HG02642 (cell line): ENCODE results near the gene SDR39U1.
"Not testable (repeated sequence)": the region's sequence is repeated elsewhere in the genome, so short reads cannot be mapped to it uniquely, and the experiment has no call there.

Experiments used
- ATAC-seq: cut with Tn5 transposase; IDR thresholded peaks from one replicate; pipeline ENCODE4 v1.9.1; 2021; ENCODE audit warnings: mild to moderate bottlenecking; ENCODE audit not compliant: unreplicated experiment, poor library complexity

The SDR39U1 gene, protein sequence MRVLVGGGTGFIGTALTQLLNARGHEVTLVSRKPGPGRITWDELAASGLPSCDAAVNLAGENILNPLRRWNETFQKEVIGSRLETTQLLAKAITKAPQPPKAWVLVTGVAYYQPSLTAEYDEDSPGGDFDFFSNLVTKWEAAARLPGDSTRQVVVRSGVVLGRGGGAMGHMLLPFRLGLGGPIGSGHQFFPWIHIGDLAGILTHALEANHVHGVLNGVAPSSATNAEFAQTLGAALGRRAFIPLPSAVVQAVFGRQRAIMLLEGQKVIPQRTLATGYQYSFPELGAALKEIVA

GRCh38 chr14:24442240-24443052, at the start of gene SDR39U1:
Gene SDR39U1 (minus strand): TSS chr14:24442776. CDS start chr14:24442769, 7 bp downstream.
- peak; percentile 92 for ATAC-seq

DNA sequence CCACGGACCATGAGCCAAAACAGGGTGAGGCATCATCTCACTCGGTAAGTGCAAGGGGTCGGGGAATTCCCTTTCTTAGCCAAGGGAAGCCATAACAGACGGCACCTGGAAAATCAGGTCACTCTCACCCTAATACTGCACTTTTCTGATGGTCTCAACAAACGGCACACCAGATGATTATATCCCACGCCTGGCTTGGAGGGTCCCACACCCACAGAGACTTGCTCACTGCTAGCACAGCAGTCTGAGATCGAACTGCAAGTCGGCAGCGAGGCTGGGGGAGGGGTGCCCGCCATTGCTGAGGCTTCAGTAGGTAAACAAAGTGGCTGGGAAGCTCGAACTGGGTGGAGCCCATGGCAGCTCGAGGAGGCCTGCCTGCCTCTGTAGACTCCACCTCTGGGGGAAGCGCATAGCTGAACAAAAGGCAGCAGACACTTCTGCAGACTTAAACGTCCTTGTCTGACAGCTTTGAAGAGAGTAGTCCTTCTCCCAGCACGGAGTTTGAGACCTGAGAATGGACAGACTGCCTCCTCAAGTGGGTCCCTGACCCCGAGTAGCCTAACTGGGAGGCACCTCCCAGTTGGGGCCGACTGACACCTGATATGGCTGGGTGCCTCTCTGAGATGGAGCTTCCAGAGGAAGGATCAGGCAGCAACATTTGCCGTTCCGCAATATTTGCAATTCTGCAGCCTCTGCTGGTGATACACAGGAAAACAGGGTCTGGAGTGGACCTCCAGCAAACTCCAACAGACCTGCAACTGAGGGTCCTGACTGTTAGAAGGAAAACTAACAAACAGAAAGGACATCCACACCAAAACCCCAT, 49.2 kb upstream of the SDR39U1 start:
- ATAC-seq, result not testable (repeated sequence)

- no peak for ATAC-seq
These were observed 41.2 kb upstream of the SDR39U1 start for GRCh38 chr14:24483604-24484252.

DNA sequence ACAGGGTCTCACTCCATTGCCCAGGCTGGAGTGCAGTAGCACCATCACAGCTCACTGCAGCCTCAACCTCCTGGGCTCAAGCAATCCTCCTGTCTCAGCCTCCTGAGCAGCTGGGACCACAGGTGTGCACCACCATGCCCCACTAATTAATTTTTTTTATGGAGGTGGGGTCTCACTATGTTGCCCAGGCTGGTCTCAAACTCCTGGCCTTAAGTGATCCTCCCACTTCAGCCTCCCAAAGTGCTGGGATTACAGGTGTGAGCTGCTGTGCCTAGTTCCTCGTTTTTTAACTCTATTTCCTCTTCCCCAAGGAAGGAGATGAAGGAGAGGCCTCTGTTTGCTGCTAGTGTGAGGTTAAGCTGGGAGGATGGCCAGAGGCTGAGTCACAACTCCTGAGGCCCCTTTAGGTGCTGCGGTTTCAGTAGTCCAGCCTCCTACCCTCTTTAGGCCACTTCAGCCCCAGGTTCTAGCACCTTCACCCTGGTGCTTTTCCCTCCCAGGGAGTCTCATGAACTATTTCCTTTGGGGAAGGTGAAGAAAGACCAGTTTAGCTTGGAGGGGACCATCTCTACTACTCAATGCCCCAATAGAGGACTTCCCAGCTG, 40.2 kb upstream of the SDR39U1 start:
- not testable (repeated sequence) for ATAC-seq

DNA sequence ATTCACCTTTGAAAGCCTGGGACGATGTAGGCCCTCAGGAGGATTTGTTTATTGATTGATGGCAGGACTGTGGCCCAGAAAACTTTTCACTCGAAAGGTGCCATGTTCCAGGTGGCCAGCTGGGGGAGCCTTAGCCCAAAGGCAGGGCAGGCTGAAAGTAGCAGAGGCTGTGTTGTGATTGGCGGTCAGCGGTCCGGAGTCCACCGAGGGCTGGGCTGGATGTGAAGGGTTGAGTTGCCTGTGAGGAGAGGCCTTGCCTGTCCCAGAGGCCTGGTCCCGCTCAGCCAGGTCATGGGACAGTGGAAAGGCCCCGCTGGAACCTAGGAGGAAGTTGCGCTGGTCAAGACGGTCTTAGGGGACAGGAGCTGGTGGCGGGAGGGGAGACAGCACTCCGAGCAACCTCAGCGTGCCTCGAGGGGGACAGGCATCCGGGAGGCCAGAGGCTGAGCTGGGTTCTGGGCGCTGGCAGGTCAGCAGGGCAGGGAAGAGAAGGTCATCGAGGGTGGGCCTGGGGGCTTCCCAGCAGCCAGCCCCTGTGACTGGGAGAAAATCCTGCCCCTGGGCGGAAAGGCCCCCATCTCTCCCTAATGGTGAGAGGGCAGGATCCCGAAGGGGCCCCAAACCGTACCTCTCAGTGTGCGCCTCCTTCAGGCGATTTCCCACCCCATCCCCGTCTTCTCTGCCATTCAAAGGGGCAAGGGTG, 39.2 kb upstream of the SDR39U1 start:
- peak; percentile 84 for ATAC-seq

DNA sequence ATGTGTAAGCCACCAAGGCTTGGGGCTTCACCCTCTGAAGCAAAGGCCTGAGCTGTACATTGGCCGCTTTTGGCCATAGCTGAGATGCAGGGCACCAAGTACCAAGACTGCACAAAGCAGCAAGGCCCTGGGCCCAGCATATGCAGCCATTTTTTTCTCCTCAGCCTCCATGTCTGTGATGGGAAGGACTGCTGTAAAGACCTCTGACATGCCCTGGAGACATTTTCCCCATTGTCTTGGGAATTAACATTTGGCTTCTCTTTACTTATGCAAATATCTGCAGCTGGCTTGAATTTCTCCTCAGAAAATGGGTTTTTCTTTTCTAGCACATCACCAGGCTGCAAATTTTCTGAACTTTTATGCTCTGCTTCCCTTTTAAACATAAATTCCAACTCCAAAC, 37.4 kb upstream of the SDR39U1 start:
- ATAC-seq, result not testable (repeated sequence)

DNA sequence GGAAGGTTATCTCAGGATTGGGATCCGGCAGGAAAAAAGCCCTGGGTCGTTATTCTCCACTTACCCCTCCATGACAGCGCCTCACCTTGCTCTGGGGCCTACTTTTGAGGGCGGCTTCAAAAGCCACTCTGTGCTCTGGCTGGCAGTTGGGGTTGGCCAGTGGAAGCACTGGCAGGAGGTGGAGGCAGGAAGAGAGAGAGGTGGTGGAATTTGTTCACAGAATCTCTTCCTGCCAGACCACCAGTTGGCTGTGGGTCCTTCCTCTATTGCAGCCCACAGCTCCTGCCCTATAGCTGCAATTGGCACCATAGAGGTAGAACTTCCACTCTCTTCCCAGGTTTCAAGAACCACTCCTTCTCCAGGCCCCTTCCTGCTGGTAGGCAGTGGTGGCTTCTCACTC, 32.7 kb upstream of the SDR39U1 start:
- ATAC-seq, result no peak

DNA sequence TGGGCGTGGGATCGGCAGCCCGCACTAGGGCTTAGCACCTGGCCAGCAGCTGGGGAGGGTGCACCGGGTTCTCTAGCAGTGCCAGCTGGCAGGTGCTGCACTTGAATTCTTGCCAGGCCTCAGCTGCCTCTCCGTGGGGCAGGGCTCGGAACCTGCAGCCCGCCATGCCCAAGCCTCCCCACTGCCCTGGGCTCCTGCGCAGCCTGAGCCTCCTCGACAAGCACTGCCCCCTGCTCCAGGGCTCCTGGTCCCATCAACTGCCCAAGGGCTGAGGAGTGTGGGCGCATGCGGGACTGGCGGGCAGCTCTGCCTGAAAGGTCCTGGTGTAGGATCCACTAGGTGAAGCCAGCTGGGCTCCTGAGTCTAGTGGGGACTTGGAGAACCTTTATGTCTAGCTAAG, 30.6 kb upstream of the SDR39U1 start:
- ATAC-seq, result no peak

DNA sequence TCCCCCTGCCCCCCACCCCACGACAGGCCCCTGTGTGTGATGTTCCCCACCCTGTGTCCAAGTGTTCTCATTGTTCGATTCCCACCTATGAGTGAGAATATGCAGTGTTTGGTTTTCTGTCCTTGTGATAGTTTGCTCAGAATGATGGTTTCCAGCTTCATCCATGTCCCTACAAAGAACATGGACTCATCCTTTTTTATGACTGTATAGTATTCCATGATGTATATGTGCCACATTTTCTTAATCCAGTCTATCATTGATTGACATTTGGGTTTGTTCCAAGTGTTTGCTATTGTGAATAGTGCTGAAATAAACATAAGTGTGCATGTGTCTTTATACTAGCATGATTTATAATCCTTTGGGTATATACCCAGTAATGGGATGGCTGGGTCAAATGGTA, 27.9 kb upstream of the SDR39U1 start:
- not testable (repeated sequence) for ATAC-seq

- no peak for ATAC-seq
These were observed 23.2 kb upstream of the SDR39U1 start for GRCh38 chr14:24465805-24466204.

GRCh38 chr14:24465368-24465767, 22.8 kb upstream of the SDR39U1 start:
- no peak for ATAC-seq

DNA sequence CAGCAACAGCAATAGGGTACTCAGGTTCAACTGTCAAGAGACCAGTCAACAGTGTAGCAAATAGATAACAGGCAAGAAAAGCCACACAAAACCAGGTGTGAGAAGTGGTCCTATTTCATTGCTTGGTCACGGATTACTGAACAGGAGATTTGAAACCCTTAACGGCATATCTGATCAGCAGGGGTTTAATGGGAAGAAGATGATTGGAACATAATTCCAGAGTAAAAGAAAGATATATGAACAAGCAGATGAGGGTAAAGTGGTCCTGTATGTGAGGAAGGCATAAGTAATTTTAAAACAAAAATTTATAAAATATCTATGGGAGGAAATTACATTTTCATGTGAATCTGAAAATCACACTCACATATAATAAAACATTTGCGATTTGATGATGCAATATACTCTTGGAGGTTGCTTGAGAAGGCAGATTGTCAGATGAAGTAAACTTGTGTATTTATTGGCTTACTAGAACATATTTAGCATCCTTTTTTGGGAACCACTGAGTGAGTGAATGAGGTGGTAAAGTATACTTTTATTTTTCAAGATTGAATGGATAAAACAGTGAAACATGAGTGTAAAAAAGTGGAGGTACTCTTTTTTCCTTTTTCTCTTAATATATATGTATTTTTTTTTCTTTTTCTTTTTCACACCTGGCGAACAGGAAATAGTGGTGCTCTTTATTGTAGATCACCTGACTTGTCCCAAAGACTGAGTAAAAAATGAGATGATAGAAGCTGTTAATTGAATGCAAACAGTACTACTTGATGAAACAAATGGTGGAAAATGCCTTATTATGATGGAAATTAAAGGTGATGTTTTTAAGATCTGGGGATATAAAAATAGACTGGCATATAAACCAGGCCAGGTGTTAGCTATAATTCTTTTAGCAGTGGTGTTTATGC, 21.6 kb upstream of the SDR39U1 start:
- ATAC-seq, result no peak

DNA sequence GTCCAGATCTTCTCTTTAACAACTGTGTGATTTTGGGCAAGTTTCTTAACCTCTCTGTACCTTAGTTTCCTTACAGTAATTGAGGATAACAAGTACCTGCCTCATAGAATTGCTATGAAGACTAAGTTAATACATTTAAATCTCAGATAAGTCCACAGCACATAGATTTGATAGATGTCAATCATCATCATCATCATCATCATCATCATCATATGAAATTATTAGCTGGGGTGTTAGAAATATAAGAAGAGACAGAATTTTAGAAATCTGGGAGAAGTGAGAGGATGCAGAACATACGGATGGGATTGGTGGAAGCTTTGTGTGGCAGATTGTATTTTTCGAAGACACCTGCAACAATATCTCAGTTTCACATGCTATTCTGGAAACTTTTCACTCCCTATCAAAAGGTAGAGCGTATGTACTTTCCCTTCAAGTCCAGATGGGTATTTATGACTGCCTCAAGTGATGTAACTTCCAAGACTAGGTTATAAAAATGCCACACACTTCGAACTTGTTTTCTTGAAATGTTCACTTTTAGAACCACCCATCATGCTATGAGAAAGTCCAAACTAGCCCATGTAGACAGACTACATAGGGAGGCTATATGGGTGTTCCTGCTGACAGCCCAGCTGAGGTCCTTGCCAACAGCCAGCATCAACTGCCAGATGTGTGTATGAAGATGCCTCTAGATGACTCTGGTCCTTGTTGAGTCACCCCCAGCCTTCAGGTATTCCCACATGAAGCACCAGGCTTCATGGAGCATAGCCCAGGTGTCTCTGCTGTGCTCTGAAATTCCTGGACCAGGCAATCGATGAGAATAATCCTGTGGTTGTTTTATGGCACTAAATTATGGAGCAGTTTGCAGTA, 20.7 kb upstream of the SDR39U1 start:
- peak; percentile 44 for ATAC-seq

DNA sequence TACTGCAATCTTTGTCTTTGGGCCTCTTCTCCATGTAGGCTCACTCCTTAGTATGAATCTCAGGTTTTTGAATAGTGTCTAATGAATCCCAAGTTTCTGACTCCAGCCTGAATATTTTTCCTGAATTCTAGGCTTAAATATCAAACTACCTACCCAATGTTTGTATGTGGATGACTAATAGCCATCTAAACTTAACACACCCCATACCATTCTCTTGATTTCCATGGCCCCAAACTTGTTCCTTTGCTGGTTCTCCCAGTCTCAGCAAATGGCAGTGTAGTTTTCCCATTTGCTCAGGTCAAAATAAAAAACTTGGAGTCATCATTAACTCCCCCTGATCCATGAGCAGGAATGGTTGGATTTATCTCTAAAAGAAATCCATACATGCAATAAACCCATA, 18.8 kb upstream of the SDR39U1 start:
- ATAC-seq, result no peak

DNA sequence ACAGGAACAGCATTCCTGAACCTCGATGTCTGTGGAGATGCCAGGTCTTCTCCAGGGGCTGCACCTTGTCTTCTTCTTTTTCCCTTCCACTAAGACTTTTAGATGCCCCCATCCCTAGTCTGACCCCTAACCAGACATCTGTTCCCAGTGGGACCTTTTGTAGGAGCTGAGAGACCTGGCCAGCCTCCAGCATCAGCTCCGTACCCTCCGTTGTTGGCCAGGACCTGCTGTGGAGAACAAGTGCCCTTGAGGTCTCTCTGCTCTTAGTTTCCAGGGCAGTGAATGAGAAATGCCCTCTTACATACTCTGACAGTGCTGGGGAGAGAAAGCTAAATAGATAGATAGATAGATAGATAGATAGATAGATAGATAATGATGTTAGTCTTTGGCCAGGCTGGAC, 16.8 kb upstream of the SDR39U1 start:
- no peak for ATAC-seq

GRCh38 chr14:24458736-24459135, 16.2 kb upstream of the SDR39U1 start:
- no peak for ATAC-seq

- ATAC-seq, result no peak
These were observed 14.4 kb upstream of the SDR39U1 start for GRCh38 chr14:24456980-24457379.
